ENCODE data around the gene HTRA1.

The HTRA1 gene

DNA sequence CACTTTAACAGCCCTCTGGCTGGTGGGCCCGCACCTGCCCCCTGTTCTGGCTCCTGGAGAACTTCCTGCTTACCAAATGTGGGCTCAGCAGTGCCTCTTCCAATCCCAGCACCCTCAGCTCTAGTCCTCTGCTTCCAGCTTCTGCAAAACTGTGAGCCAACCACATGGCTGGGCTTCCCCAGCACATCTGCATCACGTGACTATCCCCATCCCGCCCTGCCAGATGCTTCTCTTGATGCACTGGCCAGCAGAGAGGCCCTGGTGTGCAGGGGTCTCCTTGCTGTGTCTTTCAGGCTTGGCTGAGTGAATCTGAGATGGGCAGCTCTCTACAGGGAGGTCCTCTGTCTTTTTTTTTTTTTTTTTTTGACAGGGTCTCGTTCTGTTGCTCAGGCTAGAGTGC, 55.4 kb downstream of the HTRA1 start:
- DNase-seq (ENCODE audit: low read depth): no peak

GRCh38 chr10:122519144-122519543, 57.8 kb downstream of the HTRA1 start:
- DNase-seq (ENCODE audit: low read depth): no peak

GRCh38 chr10:122519873-122520272, 58.5 kb downstream of the HTRA1 start:
- DNase-seq (ENCODE audit: low read depth): no peak

GRCh38 chr10:122521011-122521410, 59.7 kb downstream of the HTRA1 start:
- DNase-seq (ENCODE audit: low read depth): no peak

GRCh38 chr10:122524811-122525210, 63.5 kb downstream of the HTRA1 start:
- no peak for DNase-seq (ENCODE audit: low read depth)

GRCh38 chr10:122525788-122526187, 64.4 kb downstream of the HTRA1 start:
- no peak for DNase-seq (ENCODE audit: low read depth)

DNA sequence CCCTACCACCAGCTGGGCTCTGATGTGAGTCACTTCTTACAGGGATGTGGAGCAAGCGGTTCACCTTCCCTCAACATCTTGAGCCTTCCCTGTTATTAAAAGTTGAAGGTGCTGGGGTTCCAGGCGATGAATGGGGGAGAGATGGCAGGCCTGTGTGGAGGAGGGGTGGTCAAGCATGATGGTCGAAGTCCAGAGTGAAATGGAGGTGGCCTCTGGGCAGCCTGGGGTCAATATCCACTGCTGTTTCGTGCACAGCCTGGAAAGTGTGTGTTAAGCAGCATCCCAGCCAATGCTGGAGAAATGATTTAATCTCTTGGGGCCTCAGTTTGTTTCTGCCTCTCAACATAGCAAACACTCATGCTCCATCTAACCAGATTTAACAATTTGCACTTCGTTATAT, 65.5 kb downstream of the HTRA1 start:
- DNase-seq (ENCODE audit: low read depth): no peak

GRCh38 chr10:122530177-122530576, 68.8 kb downstream of the HTRA1 start:
- DNase-seq (ENCODE audit: low read depth): no peak

GRCh38 chr10:122531261-122531660, 69.9 kb downstream of the HTRA1 start:
- DNase-seq (ENCODE audit: low read depth): no peak

GRCh38 chr10:122531939-122532338, 70.6 kb downstream of the HTRA1 start:
- no peak for DNase-seq (ENCODE audit: low read depth)

GRCh38 chr10:122532601-122533296, 71.4 kb downstream of the HTRA1 start:
- no peak for DNase-seq (ENCODE audit: low read depth)

GRCh38 chr10:122537545-122537944, 76.2 kb downstream of the HTRA1 start:
- no peak for DNase-seq (ENCODE audit: low read depth)

GRCh38 chr10:122541541-122542002, 80.2 kb downstream of the HTRA1 start:
- DNase-seq (ENCODE audit: low read depth): no peak

GRCh38 chr10:122543676-122544445, 82.5 kb downstream of the HTRA1 start:
- DNase-seq (ENCODE audit: low read depth): no peak

DNA sequence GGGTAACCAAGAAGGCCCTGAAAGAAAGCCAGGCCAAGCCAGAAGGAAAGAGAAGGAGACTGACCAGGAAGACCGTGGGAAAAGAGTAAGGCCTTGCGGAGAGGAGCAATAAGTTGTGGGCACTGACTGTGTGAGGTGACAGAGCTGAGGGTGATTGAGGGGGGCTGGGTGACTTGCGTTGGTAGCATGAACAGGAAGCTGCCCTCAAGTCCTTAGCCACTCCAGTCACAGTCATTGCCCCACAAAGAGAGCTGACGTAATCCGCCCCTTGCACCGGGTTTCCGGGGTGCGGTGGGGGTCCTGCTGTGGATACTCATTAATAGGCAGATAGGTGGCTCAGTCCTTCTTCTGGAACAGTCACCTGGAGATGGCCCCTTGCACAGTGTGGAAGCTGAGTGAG, 83.1 kb downstream of the HTRA1 start:
- DNase-seq (ENCODE audit: low read depth): no peak

DNA sequence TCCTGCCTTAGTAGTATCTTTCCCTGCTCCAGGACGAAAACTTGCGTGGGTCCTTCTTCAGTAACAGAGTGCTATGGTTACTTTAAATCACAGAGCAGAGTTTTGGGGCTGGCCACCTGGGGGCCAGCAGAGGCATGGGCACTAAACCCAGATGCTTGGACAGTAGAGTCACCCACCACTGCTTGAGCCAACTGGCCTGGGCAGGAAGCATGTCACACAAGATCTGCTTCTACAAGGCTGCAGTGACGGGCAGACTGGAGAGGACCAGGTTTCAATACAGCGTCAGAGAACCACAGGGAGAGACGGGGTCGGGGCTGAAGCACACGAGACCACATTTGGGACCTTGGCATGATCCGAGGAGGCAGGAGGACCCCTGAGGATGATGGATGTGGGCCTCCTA, 84.9 kb downstream of the HTRA1 start:
- no peak for DNase-seq (ENCODE audit: low read depth)

- DNase-seq (ENCODE audit: low read depth): no peak
Observed at GRCh38 chr10:122548407-122549085, 87.2 kb downstream of the HTRA1 start.

DNA sequence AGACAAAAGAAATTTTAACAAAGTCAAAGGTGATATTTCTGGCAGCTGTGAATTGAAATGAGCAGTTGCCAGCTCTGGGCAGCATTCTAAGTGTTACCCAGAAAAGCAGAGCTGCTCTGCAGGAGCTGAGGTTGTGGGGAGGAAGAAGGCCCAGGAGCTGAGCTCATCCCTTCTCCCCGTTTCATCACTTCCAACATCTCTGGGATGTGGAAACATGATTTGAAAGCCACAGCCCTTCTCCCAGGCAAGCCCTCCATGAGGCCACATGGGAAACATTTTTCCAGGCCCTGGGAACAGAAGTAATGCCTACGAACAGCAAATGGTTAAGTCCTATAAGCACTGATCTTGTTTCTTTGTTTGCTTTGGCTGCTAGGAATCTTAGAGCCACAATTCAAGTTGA, 88.3 kb downstream of the HTRA1 start:
- DNase-seq (ENCODE audit: low read depth): no peak

DNA sequence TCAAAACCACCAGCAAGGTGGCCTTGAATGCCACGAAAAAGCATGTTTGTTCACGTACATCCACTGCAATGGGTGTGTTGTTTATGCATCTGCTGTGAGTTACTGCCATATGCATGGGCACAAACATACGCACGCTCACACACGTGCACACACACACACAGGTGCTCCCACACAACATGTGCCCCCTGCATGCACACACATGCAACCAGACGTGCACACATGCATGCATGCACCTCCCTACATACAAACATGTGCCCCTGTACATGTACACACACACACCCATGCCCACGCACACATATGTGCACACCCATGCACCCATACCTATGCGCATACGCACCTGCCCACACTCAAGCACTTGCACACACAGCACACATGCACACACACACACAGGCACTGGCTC, 89.1 kb downstream of the HTRA1 start:
- DNase-seq (ENCODE audit: low read depth): no peak

- DNase-seq (ENCODE audit: low read depth): no peak
Observed at GRCh38 chr10:122550983-122551382, 89.6 kb downstream of the HTRA1 start.

DNA sequence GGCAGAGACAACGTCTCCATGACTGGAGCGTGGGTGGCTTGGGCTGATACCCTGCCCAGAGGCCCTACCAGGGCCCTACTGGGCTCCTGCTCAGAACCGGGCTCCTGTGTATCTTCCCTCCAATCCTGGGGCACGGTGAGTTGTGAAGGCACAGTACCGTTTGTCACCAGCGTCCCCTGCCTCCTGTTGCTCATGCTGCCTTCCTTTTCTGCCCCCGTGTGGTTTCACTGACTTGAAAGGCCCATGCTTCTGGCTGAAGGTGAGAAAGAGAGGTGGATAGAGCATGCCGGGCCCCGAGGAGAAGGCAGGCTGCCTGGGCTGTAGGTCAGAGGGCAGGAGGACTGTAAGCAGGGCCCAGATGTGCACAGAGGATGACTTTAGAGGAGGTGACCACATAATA, 90.1 kb downstream of the HTRA1 start:
- DNase-seq (ENCODE audit: low read depth): no peak

DNA sequence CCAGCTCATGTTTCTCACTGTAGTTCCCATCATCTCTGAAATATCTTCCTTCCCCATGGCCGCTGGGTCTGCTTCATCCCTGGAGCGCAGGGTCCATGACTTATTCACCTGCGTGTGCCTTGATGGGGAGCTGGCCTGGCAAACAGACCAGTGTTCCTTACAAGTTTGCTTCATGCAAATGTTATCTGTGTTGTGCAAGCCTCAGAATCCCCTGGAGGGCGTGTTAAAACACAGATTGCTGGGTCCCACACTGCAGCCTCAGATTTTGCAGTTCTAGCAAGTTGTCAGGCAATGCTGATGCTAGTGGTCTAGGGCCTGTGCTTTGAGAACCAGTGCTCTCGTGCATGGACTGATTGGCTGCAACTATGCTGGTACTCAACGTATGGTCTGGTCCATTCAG, 92.0 kb downstream of the HTRA1 start:
- DNase-seq (ENCODE audit: low read depth): no peak
